DOHH2 (cell line): ENCODE measurements around the gene DACH1.

Experiments
- H3F3A ChIP-seq: fragments of 200-600 bp; sonication (generic), shearing (Covaris generic); 2 replicates; pipeline ENCODE4 v1.6.0; 2016; ENCODE audit warnings: antibody characterized with exemption, mild to moderate bottlenecking; ENCODE audit not compliant: control insufficient read depth, insufficient read depth
- H3K27ac ChIP-seq: fragments of 200-600 bp; sonication (generic); 2 replicates; pipeline ENCODE4 v1.5.1; 2014; ENCODE audit warnings: low read depth, mild to moderate bottlenecking, low read length, moderate library complexity
- H3K27me3 ChIP-seq: fragments of 200-600 bp; sonication (generic); 2 replicates; pipeline ENCODE4 v1.6.1; 2014; ENCODE audit warnings: mild to moderate bottlenecking, low read length, mixed read lengths; ENCODE audit not compliant: control insufficient read depth
- H3K36me3 ChIP-seq: fragments of 200-600 bp; sonication (generic); 2 replicates; pipeline ENCODE4 v1.6.1; 2014; ENCODE audit warnings: mild to moderate bottlenecking, low read length, moderate library complexity, mixed read lengths; ENCODE audit not compliant: control insufficient read depth
- H3K4me1 ChIP-seq: fragments of 200-600 bp; sonication (generic); 2 replicates; pipeline ENCODE4 v1.6.1; 2014; ENCODE audit warnings: mild to moderate bottlenecking, low read length, mixed read lengths; ENCODE audit not compliant: control insufficient read depth
- H3K4me2 ChIP-seq: fragments of 200-600 bp; sonication (generic); 2 replicates; pipeline ENCODE4 v1.6.0; 2014; ENCODE audit warnings: mild to moderate bottlenecking, low read length, moderate library complexity
- H3K4me3 ChIP-seq: fragments of 200-600 bp; sonication (generic); 2 replicates; pipeline ENCODE4 v1.5.1; 2014; ENCODE audit warnings: mild to moderate bottlenecking, low read length, mixed read lengths
- H3K79me2 ChIP-seq: fragments of 200-600 bp; sonication (generic); 2 replicates; pipeline ENCODE4 v1.6.1; 2014; ENCODE audit warnings: mild to moderate bottlenecking, low read length, mixed read lengths; ENCODE audit not compliant: control insufficient read depth
- H3K9me2 ChIP-seq: fragments of 200-600 bp; sonication (generic); replicated peaks from 2 replicates; pipeline ENCODE4 v1.6.1; 2014; ENCODE audit warnings: mild to moderate bottlenecking, low read length, mixed read lengths; ENCODE audit not compliant: control insufficient read depth
- H3K9me3 ChIP-seq: fragments of 200-600 bp; sonication (generic); 2 replicates; pipeline ENCODE4 v1.6.1; 2014; ENCODE audit warnings: antibody characterized with exemption, low read length, mixed read lengths; ENCODE audit not compliant: control insufficient read depth, insufficient read depth
- H4K20me1 ChIP-seq: fragments of 200-600 bp; sonication (generic); 2 replicates; pipeline ENCODE4 v1.6.0; 2014; ENCODE audit warnings: low read depth, mild to moderate bottlenecking, antibody characterized with exemption, low read length, moderate library complexity; ENCODE audit not compliant: control insufficient read depth, insufficient read depth
- CTCF ChIP-seq: fragments of 200-600 bp; sonication (generic); IDR thresholded peaks from one replicate; pipeline ENCODE4 v1.5.1; 2014; ENCODE audit warnings: antibody characterized with exemption, mild to moderate bottlenecking, low read depth, low read length; ENCODE audit not compliant: poor library complexity, severe bottlenecking
- EZH2phosphoT487 ChIP-seq: fragments of 200-600 bp; sonication (generic); IDR thresholded peaks from 2 replicates; pipeline ENCODE4 v1.6.1; 2017; ENCODE audit warnings: borderline replicate concordance, mild to moderate bottlenecking, antibody characterized with exemption, low read length, moderate library complexity, mixed read lengths

Gene DACH1

GRCh38 chr13:71488201-71488600 lies 378.8 kb downstream of the DACH1 start:
- TF ChIP-seq CTCF (no peak), EZH2phosphoT487 (no peak)
- H3K9me2 ChIP-seq = no peaks in the 10 kb centered on the region

GRCh38 chr13:71485913-71486312 lies 381.1 kb downstream of the DACH1 start:
- no peak for TF ChIP-seq EZH2phosphoT487
- no peak for TF ChIP-seq CTCF
- no peaks in the 10 kb centered on the region for H3K9me3 ChIP-seq

More at GRCh38 chr13:71488201-71488600, 378.8 kb downstream of the DACH1 start:
- Histone ChIP-seq H4K20me1 (no peaks in the 10 kb centered on the region), H3K9me3 (no peaks in the 10 kb centered on the region), H3K27me3 (no peaks in the 10 kb centered on the region), H3K27ac (no peak overlapping the region), H3F3A (no peaks in the 10 kb centered on the region), H3K36me3 (no peaks in the 10 kb centered on the region), H3K4me3 (no peak overlapping the region), H3K4me2 (no peak overlapping the region), H3K4me1 (no peaks in the 10 kb centered on the region), H3K79me2 (no peaks in the 10 kb centered on the region)

GRCh38 chr13:71483733-71484132 lies 383.3 kb downstream of the DACH1 start:
- Histone ChIP-seq H3K27me3 (no peaks in the 10 kb centered on the region), H4K20me1 (no peaks in the 10 kb centered on the region), H3K36me3 (no peaks in the 10 kb centered on the region), H3K4me1 (no peaks in the 10 kb centered on the region), H3K9me2 (no peaks in the 10 kb centered on the region), H3K9me3 (no peaks in the 10 kb centered on the region), H3K4me2 (no peak overlapping the region), H3K79me2 (no peaks in the 10 kb centered on the region), H3K4me3 (no peak overlapping the region), H3F3A (no peaks in the 10 kb centered on the region), H3K27ac (no peak overlapping the region)
- TF ChIP-seq CTCF = no peak
- no peak for TF ChIP-seq EZH2phosphoT487

More at GRCh38 chr13:71485913-71486312, 381.1 kb downstream of the DACH1 start:
- no peaks in the 10 kb centered on the region for H3K36me3 ChIP-seq
- H3K79me2 ChIP-seq = no peaks in the 10 kb centered on the region
- H3K4me2 ChIP-seq = no peak overlapping the region
- H3K4me1 ChIP-seq = no peaks in the 10 kb centered on the region
- H3K27me3 ChIP-seq = no peaks in the 10 kb centered on the region
- no peak overlapping the region for H3K27ac ChIP-seq
- H4K20me1 ChIP-seq = no peaks in the 10 kb centered on the region
- no peaks in the 10 kb centered on the region for H3K9me2 ChIP-seq
- H3F3A ChIP-seq = no peaks in the 10 kb centered on the region
- H3K4me3 ChIP-seq = no peak overlapping the region

GRCh38 chr13:71481501-71481900 lies 385.5 kb downstream of the DACH1 start:
- H3K4me1 ChIP-seq = no peaks in the 10 kb centered on the region
- no peaks in the 10 kb centered on the region for H3K27me3 ChIP-seq
- H4K20me1 ChIP-seq = no peaks in the 10 kb centered on the region
- TF ChIP-seq EZH2phosphoT487 (no peak), CTCF (no peak)
- H3K9me3 ChIP-seq = no peaks in the 10 kb centered on the region
- no peaks in the 10 kb centered on the region for H3F3A ChIP-seq
- no peak overlapping the region for H3K4me3 ChIP-seq
- H3K9me2 ChIP-seq = no peaks in the 10 kb centered on the region
- H3K79me2 ChIP-seq = no peaks in the 10 kb centered on the region
- no peak overlapping the region for H3K27ac ChIP-seq
- no peaks in the 10 kb centered on the region for H3K36me3 ChIP-seq
- no peak overlapping the region for H3K4me2 ChIP-seq
